ENCODE results near the gene UGT1A7.

The UGT1A7 gene

GRCh38 chr2:233816334-233816733, 134.6 kb downstream of the UGT1A7 start:
- H3K27me3 ChIP-seq (ENCODE audit: control insufficient read depth, insufficient read depth, low read length) = peaks cover 23% of the 10 kb centered on the region

GRCh38 chr2:233816771-233817170, 135.1 kb downstream of the UGT1A7 start:
- Histone ChIP-seq H3K4me2 (ENCODE audit: low read length) (no peak overlapping the region), H3K9ac (ENCODE audit: low read depth, low read length) (no peak overlapping the region), H3K9me3 (replicated peaks; ENCODE audit: low read length) (no peaks in the 10 kb centered on the region), H3K4me1 (ENCODE audit: control insufficient read depth, insufficient read depth, low read length) (no peaks in the 10 kb centered on the region), H3K4me3 (ENCODE audit: low read length) (no peak overlapping the region), H3K36me3 (ENCODE audit: insufficient read depth, low read length) (no peaks in the 10 kb centered on the region), H3K27me3 (ENCODE audit: control insufficient read depth, insufficient read depth, low read length) (peaks cover 25% of the 10 kb centered on the region)

More at GRCh38 chr2:233816334-233816733, 134.6 kb downstream of the UGT1A7 start:
- no peak overlapping the region for H3K4me3 ChIP-seq (ENCODE audit: low read length)
- no peaks in the 10 kb centered on the region for H3K9me3 ChIP-seq (replicated peaks; ENCODE audit: low read length)
- no peak overlapping the region for H3K4me2 ChIP-seq (ENCODE audit: low read length)
- H3K4me1 ChIP-seq (ENCODE audit: control insufficient read depth, insufficient read depth, low read length) = no peaks in the 10 kb centered on the region
- H3K36me3 ChIP-seq (ENCODE audit: insufficient read depth, low read length) = no peaks in the 10 kb centered on the region
- H3K9ac ChIP-seq (ENCODE audit: low read depth, low read length) = no peak overlapping the region

- Histone ChIP-seq H3K4me2 (ENCODE audit: low read length) (no peak overlapping the region), H3K4me1 (ENCODE audit: control insufficient read depth, insufficient read depth, low read length) (no peaks in the 10 kb centered on the region), H3K9me3 (replicated peaks; ENCODE audit: low read length) (no peaks in the 10 kb centered on the region), H3K4me3 (ENCODE audit: low read length) (no peak overlapping the region), H3K9ac (ENCODE audit: low read depth, low read length) (no peak overlapping the region), H3K36me3 (ENCODE audit: insufficient read depth, low read length) (no peaks in the 10 kb centered on the region), H3K27me3 (ENCODE audit: control insufficient read depth, insufficient read depth, low read length) (peaks cover 25% of the 10 kb centered on the region)
Observed at GRCh38 chr2:233817361-233817911, 135.7 kb downstream of the UGT1A7 start.

GRCh38 chr2:233817995-233818638, 136.4 kb downstream of the UGT1A7 start:
- peaks cover 25% of the 10 kb centered on the region for H3K27me3 ChIP-seq (ENCODE audit: control insufficient read depth, insufficient read depth, low read length)
- H3K4me1 ChIP-seq (ENCODE audit: control insufficient read depth, insufficient read depth, low read length) = no peaks in the 10 kb centered on the region
- H3K36me3 ChIP-seq (ENCODE audit: insufficient read depth, low read length) = no peaks in the 10 kb centered on the region
- H3K4me2 ChIP-seq (ENCODE audit: low read length) = no peak overlapping the region
- H3K9ac ChIP-seq (ENCODE audit: low read depth, low read length) = no peak overlapping the region
- H3K4me3 ChIP-seq (ENCODE audit: low read length) = no peak overlapping the region
- H3K9me3 ChIP-seq (replicated peaks; ENCODE audit: low read length) = no peaks in the 10 kb centered on the region

GRCh38 chr2:233818639-233819621, 137.2 kb downstream of the UGT1A7 start:
- no peak overlapping the region for H3K4me3 ChIP-seq (ENCODE audit: low read length)

GRCh38 chr2:233819884-233820773, 138.4 kb downstream of the UGT1A7 start:
- Histone ChIP-seq H3K9ac (ENCODE audit: low read depth, low read length) (no peak overlapping the region), H3K36me3 (ENCODE audit: insufficient read depth, low read length) (no peaks in the 10 kb centered on the region), H3K9me3 (replicated peaks; ENCODE audit: low read length) (no peaks in the 10 kb centered on the region), H3K4me2 (ENCODE audit: low read length) (no peak overlapping the region), H3K4me3 (ENCODE audit: low read length) (no peak overlapping the region), H3K4me1 (ENCODE audit: control insufficient read depth, insufficient read depth, low read length) (no peaks in the 10 kb centered on the region), H3K27me3 (ENCODE audit: control insufficient read depth, insufficient read depth, low read length) (peaks cover 24% of the 10 kb centered on the region)

More at GRCh38 chr2:233818639-233819621, 137.2 kb downstream of the UGT1A7 start:
- H3K27me3 ChIP-seq (ENCODE audit: control insufficient read depth, insufficient read depth, low read length) = peaks cover 25% of the 10 kb centered on the region
- no peaks in the 10 kb centered on the region for H3K9me3 ChIP-seq (replicated peaks; ENCODE audit: low read length)
- no peaks in the 10 kb centered on the region for H3K36me3 ChIP-seq (ENCODE audit: insufficient read depth, low read length)
- no peak overlapping the region for H3K4me2 ChIP-seq (ENCODE audit: low read length)
- no peaks in the 10 kb centered on the region for H3K4me1 ChIP-seq (ENCODE audit: control insufficient read depth, insufficient read depth, low read length)
- H3K9ac ChIP-seq (ENCODE audit: low read depth, low read length) = no peak overlapping the region

GRCh38 chr2:233820774-233821105, 139.0 kb downstream of the UGT1A7 start:
- Histone ChIP-seq H3K4me1 (ENCODE audit: control insufficient read depth, insufficient read depth, low read length) (no peaks in the 10 kb centered on the region), H3K4me3 (ENCODE audit: low read length) (no peak overlapping the region), H3K4me2 (ENCODE audit: low read length) (no peak overlapping the region), H3K9ac (ENCODE audit: low read depth, low read length) (no peak overlapping the region), H3K27me3 (ENCODE audit: control insufficient read depth, insufficient read depth, low read length) (peaks cover 18% of the 10 kb centered on the region), H3K9me3 (replicated peaks; ENCODE audit: low read length) (no peaks in the 10 kb centered on the region), H3K36me3 (ENCODE audit: insufficient read depth, low read length) (no peaks in the 10 kb centered on the region)

GRCh38 chr2:233821196-233821595, 139.5 kb downstream of the UGT1A7 start:
- Histone ChIP-seq H3K9me3 (replicated peaks; ENCODE audit: low read length) (no peaks in the 10 kb centered on the region), H3K4me2 (ENCODE audit: low read length) (no peak overlapping the region), H3K27me3 (ENCODE audit: control insufficient read depth, insufficient read depth, low read length) (peaks cover 13% of the 10 kb centered on the region), H3K36me3 (ENCODE audit: insufficient read depth, low read length) (no peaks in the 10 kb centered on the region), H3K4me1 (ENCODE audit: control insufficient read depth, insufficient read depth, low read length) (no peaks in the 10 kb centered on the region), H3K9ac (ENCODE audit: low read depth, low read length) (no peak overlapping the region), H3K4me3 (ENCODE audit: low read length) (no peak overlapping the region)

GRCh38 chr2:233821709-233822100, 140.0 kb downstream of the UGT1A7 start:
- Histone ChIP-seq H3K4me1 (ENCODE audit: control insufficient read depth, insufficient read depth, low read length) (no peaks in the 10 kb centered on the region), H3K36me3 (ENCODE audit: insufficient read depth, low read length) (no peaks in the 10 kb centered on the region), H3K9me3 (replicated peaks; ENCODE audit: low read length) (no peaks in the 10 kb centered on the region), H3K4me2 (ENCODE audit: low read length) (no peak overlapping the region), H3K9ac (ENCODE audit: low read depth, low read length) (no peak overlapping the region), H3K4me3 (ENCODE audit: low read length) (no peak overlapping the region), H3K27me3 (ENCODE audit: control insufficient read depth, insufficient read depth, low read length) (peaks cover 11% of the 10 kb centered on the region)

- H3K4me2 ChIP-seq (ENCODE audit: low read length) = no peak overlapping the region
- H3K36me3 ChIP-seq (ENCODE audit: insufficient read depth, low read length) = no peaks in the 10 kb centered on the region
- no peaks in the 10 kb centered on the region for H3K9me3 ChIP-seq (replicated peaks; ENCODE audit: low read length)
- no peaks in the 10 kb centered on the region for H3K4me1 ChIP-seq (ENCODE audit: control insufficient read depth, insufficient read depth, low read length)
- no peak overlapping the region for H3K9ac ChIP-seq (ENCODE audit: low read depth, low read length)
- no peak overlapping the region for H3K4me3 ChIP-seq (ENCODE audit: low read length)
- peaks cover 11% of the 10 kb centered on the region for H3K27me3 ChIP-seq (ENCODE audit: control insufficient read depth, insufficient read depth, low read length)
Observed at GRCh38 chr2:233822101-233822771, 140.5 kb downstream of the UGT1A7 start.

All from skeletal muscle satellite cell (primary cell).